Measurements from ENCODE around the gene TTF1.

GRCh38 chr9:132357764-132358163, 48.9 kb downstream of the TTF1 start:
- TF ChIP-seq FOS (IDR thresholded peaks at IDR 0.05; ENCODE audit: borderline replicate concordance, extremely low read depth, insufficient read length) = no peak
- TF ChIP-seq YY1 (IDR thresholded peaks at IDR 0.05; ENCODE audit: low read depth, low read length) = no peak
- no peak for TF ChIP-seq ETV6 (conservative IDR thresholded peaks at IDR 0.05 in 1 of 2, IDR thresholded peaks at IDR 0.05 in 1 of 2; ENCODE audit: borderline replicate concordance in 1 of 2, low read depth in 1 of 2)
- TF ChIP-seq CTCF (IDR thresholded peaks at IDR 0.05 in 2 of 3, conservative IDR thresholded peaks at IDR 0.05 in 1 of 3; ENCODE audit: control insufficient read depth in 2 of 3, extremely low read depth in 1 of 3, insufficient read depth in 1 of 3, low read depth in 3 of 3, low read length in 3 of 3) = no peak
- TF ChIP-seq NFYA (IDR thresholded peaks at IDR 0.05; ENCODE audit: borderline replicate concordance, low read depth, low read length) = no peak
- TF ChIP-seq RB1 (IDR thresholded peaks at IDR 0.05; ENCODE audit: borderline replicate concordance) = no peak
- TF ChIP-seq BCL11A (IDR thresholded peaks at IDR 0.05; ENCODE audit: low read depth, low read length) = no peak
- TF ChIP-seq CBFB (IDR thresholded peaks at IDR 0.05; ENCODE audit: low read depth) = no peak
- no peak for TF ChIP-seq CEBPB (IDR thresholded peaks at IDR 0.05; ENCODE audit: borderline replicate concordance in 1 of 2, low read depth in 2 of 2, low read length in 2 of 2)
- no peak for TF ChIP-seq MAX (IDR thresholded peaks at IDR 0.05; ENCODE audit: low read depth, low read length)
- TF ChIP-seq ZNF274 (IDR thresholded peaks at IDR 0.05; ENCODE audit: insufficient read depth, insufficient read length) = no peak
- TF ChIP-seq MXI1 (IDR thresholded peaks at IDR 0.05; ENCODE audit: low read depth, low read length) = no peak
- no peak for TF ChIP-seq EP300 (IDR thresholded peaks at IDR 0.05; ENCODE audit: borderline replicate concordance in 1 of 2, control insufficient read depth in 1 of 2, low read depth in 2 of 2, low read length in 2 of 2)
- no peak for TF ChIP-seq NR2C2 (IDR thresholded peaks at IDR 0.05; ENCODE audit: borderline replicate concordance, control insufficient read depth, insufficient read length, low read depth)

Data from GM12878 (cell line).